HL-60 (cell line): Measurements from ENCODE around the gene AGGF1.

Source experiments
- POLR2AphosphoS5 ChIP-seq: IDR thresholded peaks from 2 replicates; pipeline ENCODE4 v1.6.1; 2012; ENCODE audit warnings: low read depth
- TF ChIP-seq, protein P1 (sequence below): IDR thresholded peaks from one replicate; pipeline ENCODE4 v1.5.1; 2011; ENCODE audit warnings: low read length, control low read depth, inconsistent platforms; ENCODE audit not compliant: insufficient read depth

DNA sequence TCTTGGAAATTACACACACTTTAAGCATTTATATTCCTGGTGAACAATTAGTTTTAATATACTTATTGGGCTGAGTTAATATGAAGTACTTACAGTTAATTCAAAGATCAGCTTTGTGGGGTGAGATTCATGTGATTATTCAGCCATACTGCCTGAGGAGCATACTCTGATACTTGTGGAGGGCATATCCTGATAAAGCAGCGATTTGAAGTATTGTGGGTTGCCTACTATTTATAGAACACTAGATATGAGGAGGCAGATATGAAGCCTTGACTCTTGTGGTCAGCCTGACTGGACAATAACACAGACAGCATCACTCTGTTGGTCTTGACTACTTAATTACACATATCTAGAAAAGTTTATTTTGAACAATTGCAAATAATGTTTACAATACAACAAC is 27.0 kb upstream of the AGGF1 start:
- TF ChIP-seq POLR2AphosphoS5: no peak
- TF ChIP-seq, protein P1, sequence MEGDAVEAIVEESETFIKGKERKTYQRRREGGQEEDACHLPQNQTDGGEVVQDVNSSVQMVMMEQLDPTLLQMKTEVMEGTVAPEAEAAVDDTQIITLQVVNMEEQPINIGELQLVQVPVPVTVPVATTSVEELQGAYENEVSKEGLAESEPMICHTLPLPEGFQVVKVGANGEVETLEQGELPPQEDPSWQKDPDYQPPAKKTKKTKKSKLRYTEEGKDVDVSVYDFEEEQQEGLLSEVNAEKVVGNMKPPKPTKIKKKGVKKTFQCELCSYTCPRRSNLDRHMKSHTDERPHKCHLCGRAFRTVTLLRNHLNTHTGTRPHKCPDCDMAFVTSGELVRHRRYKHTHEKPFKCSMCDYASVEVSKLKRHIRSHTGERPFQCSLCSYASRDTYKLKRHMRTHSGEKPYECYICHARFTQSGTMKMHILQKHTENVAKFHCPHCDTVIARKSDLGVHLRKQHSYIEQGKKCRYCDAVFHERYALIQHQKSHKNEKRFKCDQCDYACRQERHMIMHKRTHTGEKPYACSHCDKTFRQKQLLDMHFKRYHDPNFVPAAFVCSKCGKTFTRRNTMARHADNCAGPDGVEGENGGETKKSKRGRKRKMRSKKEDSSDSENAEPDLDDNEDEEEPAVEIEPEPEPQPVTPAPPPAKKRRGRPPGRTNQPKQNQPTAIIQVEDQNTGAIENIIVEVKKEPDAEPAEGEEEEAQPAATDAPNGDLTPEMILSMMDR: no peak
